Thyroid gland (tissue), 4 donors: ENCODE results near the gene MX2. TPM values are rescaled to one million over a fixed set of nuclear protein-coding genes. Genes with fewer than 3 reads are reported as not detected.

ENCODE experiments used
- DNase-seq, 2 donors: peaks; one replicate each; pipeline ENCODE4 v3.0.0-alpha.2; 2019
- H3K27ac ChIP-seq, 3 donors: fragments of 200-600 bp; sonication (generic); 1 replicate in 2 of 3; 2 replicates in 1 of 3; pipeline ENCODE4 v1.5.1; 2016 to 2019; ENCODE audit warnings: mild to moderate bottlenecking in 1 of 3, moderate library complexity in 1 of 3
- H3K27me3 ChIP-seq: fragments of 200-600 bp; sonication (generic); one replicate; pipeline ENCODE4 v1.5.1; 2019
- H3K36me3 ChIP-seq, 2 donors: fragments of 200-600 bp; sonication (generic); one replicate each; pipeline ENCODE4 v1.5.1; 2016 to 2019
- H3K4me1 ChIP-seq, 2 donors: fragments of 200-600 bp; sonication (generic); one replicate each; pipeline ENCODE4 v1.5.1; 2017 to 2019
- H3K4me3 ChIP-seq, 3 donors: fragments of 200-600 bp; sonication (generic); replicated peaks in 1 of 3; 1 replicate in 2 of 3; 2 replicates in 1 of 3; pipeline ENCODE4 v1.5.1; 2016; ENCODE audit warnings: mild to moderate bottlenecking in 1 of 3
- H3K9me3 ChIP-seq: fragments of 200-600 bp; sonication (generic); one replicate; pipeline ENCODE4 v1.5.1; 2017
- CTCF ChIP-seq, 6 experiments: fragments of 200-600 bp in 3 of 6; fragments of 450-650 bp in 3 of 6; sonication (generic) in 3 of 6; IDR thresholded peaks; one replicate each; pipeline ENCODE4 v1.5.1; 2016 to 2019; ENCODE audit warnings: antibody characterized with exemption in 6 of 6, mild to moderate bottlenecking in 2 of 6, inconsistent platforms in 1 of 6, moderate library complexity in 1 of 6
- POLR2A ChIP-seq, 2 donors: fragments of 450-650 bp; IDR thresholded peaks; one replicate each; pipeline ENCODE4 v1.6.1; 2017; ENCODE audit warnings: antibody characterized with exemption in 2 of 2, mild to moderate bottlenecking in 2 of 2, moderate library complexity in 1 of 2
- WGBS, 2 donors: methylation state at CpG; one replicate each; pipeline ENCODE4 v1.1.5; 2017; 5-methylcytosine and 5-hydroxymethylcytosine counted together
- intact Hi-C: fragments of 100-400 bp; cut with DNase I; formaldehyde crosslinking; loops from one replicate; pipeline ENCODE4 v1.15.1; 2023
- total RNA-seq, 4 donors: library from RNA; depleted of rRNA; stranded (reverse); fragments of >200 nt; gene quantifications; one replicate each; pipeline ENCODE4 v1.2.3, GENCODE V29; 2016

Gene MX2
- total RNA-seq, 4 donors from 2014 or later: 3.0 to 19.8 (median 7.1) TPM

DNA sequence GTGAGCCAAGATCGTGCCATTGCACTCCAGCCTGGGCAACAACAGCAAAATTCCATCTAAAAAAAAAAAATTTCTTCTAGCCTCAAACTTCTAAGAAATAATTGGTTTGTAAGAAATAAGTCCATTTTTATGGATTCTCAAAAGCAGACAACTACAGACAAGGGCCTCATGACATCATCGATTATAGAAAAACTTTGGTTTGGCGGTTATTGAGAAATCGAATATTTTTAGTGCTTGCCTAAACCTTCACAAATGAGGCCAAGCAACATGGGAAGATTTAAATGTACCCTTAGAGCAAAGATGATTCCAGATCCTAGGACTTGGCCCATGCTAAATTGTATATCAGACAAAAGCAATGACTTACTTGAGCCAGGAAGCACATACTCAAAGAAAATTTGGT lies 36.4 kb downstream of the MX2 start:
- intact Hi-C loops: no loop called here
- 92 to 96% methylated on average over 4 of the region's 4 CpGs for WGBS, 2 donors
- TF ChIP-seq POLR2A (IDR thresholded peaks at IDR 0.05) (no peak), CTCF (IDR thresholded peaks at IDR 0.05) (no peak)

DNA sequence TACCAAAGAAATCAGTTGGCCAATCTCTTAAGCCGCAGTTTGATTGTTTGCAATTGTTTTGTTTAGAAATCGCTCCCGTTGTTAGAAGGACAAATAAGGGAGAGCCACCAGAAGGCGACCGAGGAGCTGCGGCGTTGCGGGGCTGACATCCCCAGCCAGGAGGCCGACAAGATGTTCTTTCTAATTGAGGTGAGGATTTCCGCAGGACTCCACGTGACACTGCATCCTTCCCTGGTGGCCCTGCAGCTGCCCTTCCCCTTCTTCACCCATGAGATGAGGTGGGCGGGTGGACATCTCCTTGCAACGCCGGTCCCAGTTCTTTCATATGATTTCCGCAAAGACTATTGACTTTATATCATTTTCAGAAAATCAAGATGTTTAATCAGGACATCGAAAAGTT lies 37.0 kb downstream of the MX2 start:
- 94 to 97% methylated on average over 16 of the region's 16 CpGs for WGBS, 2 donors
- Histone ChIP-seq H3K36me3 (no peaks in the 10 kb centered on the region), H3K4me1 (peaks cover 7 to 14% of the 10 kb centered on the region in 2 donors), H3K4me3 (no peak overlapping the region), H3K27me3 (no peaks in the 10 kb centered on the region), H3K9me3 (no peaks in the 10 kb centered on the region), H3K27ac (no peak overlapping the region)
- no peak for DNase-seq
- TF ChIP-seq POLR2A (IDR thresholded peaks at IDR 0.05) (no peak), CTCF (IDR thresholded peaks at IDR 0.05) (no peak)
- intact Hi-C loops: no loop called here

More for the DNA sequence above, 36.4 kb downstream of the MX2 start:
- H3K27me3 ChIP-seq: no peaks in the 10 kb centered on the region
- no peaks in the 10 kb centered on the region for H3K36me3 ChIP-seq
- H3K4me3 ChIP-seq: no peak overlapping the region
- H3K4me1 ChIP-seq: peaks cover 7 to 14% of the 10 kb centered on the region in 2 donors
- no peak overlapping the region for H3K27ac ChIP-seq
- no peaks in the 10 kb centered on the region for H3K9me3 ChIP-seq
- DNase-seq: no peak

DNA sequence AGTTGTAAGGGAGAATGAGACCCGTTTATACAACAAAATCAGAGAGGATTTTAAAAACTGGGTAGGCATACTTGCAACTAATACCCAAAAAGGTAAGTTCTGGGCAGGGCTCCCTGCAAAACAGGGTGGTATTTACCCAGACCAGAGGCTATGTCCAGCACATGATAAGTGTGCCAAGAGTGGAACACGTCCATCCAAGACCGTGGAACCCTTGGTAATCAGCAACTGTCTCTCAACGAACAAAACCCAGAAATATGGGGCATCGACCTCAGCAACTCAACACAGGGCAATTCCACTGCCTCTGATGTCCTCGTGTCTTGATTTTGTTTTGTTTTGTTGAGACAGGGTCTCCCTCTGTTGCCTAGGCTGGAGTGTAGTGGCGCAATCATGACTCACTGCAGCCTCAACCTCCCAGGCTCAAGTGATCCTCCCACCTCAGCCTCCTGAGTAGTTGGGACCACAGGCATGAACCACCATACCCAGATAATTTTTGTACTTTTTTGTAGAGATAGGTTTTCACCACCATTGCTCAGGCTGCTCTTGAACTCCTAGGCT lies 37.5 kb downstream of the MX2 start:
- 95 to 97% methylated on average over 7 of the region's 7 CpGs for WGBS, 2 donors
- no peak overlapping the region for H3K27ac ChIP-seq
- H3K9me3 ChIP-seq: no peaks in the 10 kb centered on the region
- peaks cover 7 to 14% of the 10 kb centered on the region in 2 donors for H3K4me1 ChIP-seq
- intact Hi-C loops: no loop called here
- H3K4me3 ChIP-seq: no peak overlapping the region
- no peak for DNase-seq
- H3K27me3 ChIP-seq: no peaks in the 10 kb centered on the region
- H3K36me3 ChIP-seq: no peaks in the 10 kb centered on the region
- TF ChIP-seq POLR2A (IDR thresholded peaks at IDR 0.05): no peak
- no peak for TF ChIP-seq CTCF (IDR thresholded peaks at IDR 0.05)

DNA sequence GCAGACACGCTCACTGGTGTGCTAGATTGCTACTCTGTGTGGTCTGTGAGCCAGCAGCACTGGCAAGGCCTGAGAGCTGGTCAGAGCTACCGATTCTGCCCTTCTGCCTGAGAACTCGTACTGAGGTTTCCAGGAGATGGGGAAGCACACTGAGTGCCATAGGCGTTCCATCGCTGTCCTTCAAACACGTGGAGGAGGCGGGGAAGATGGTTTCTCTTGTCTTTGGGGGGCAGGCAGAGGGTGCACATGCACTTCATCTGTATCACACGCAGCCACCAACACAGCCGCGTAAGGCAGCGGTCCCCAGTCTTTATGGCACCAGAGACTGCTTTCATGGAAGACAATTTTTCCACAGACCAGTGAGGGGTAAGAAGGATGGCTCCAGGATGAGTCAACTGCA lies 40.4 kb downstream of the MX2 start:
- no peak overlapping the region for H3K27ac ChIP-seq
- TF ChIP-seq POLR2A (IDR thresholded peaks at IDR 0.05) (no peak), CTCF (IDR thresholded peaks at IDR 0.05) (no peak)
- no peaks in the 10 kb centered on the region for H3K36me3 ChIP-seq
- H3K27me3 ChIP-seq: no peaks in the 10 kb centered on the region
- no peaks in the 10 kb centered on the region for H3K9me3 ChIP-seq
- WGBS, 2 donors: 92 to 95% methylated on average over 11 of the region's 11 CpGs
- peaks cover 4 to 8% of the 10 kb centered on the region in 2 donors for H3K4me1 ChIP-seq
- no peak for DNase-seq
- intact Hi-C loops: no loop called here
- H3K4me3 ChIP-seq: no peak overlapping the region

- intact Hi-C loops: no loop called here
- DNase-seq: no peak
- WGBS, 2 donors: 93 to 99% methylated on average over 10 of the region's 10 CpGs
- no peak for TF ChIP-seq POLR2A (IDR thresholded peaks at IDR 0.05)
- Histone ChIP-seq H3K4me3 (no peak overlapping the region), H3K4me1 (peaks cover 0 to 3% of the 10 kb centered on the region in 2 donors), H3K36me3 (no peaks in the 10 kb centered on the region), H3K27ac (no peak overlapping the region), H3K9me3 (no peaks in the 10 kb centered on the region), H3K27me3 (no peaks in the 10 kb centered on the region)
Observed at GRCh38 chr21:41402796-41403195, 41.0 kb downstream of the MX2 start.
